Mucosa of rectum (tissue), 2 donors: ENCODE data around the gene MOGAT3.

Source experiments
- H3K27ac ChIP-seq, 2 donors: one replicate each; pipeline ENCODE4 v1.7.0; 2013; ENCODE audit warnings: inconsistent platforms in 2 of 2, low read depth in 2 of 2, low read length in 2 of 2
- H3K27me3 ChIP-seq, 2 donors: one replicate each; pipeline ENCODE4 v1.7.0; 2013; ENCODE audit warnings: low read length in 2 of 2; ENCODE audit not compliant: control insufficient read depth in 2 of 2, insufficient read depth in 2 of 2
- H3K36me3 ChIP-seq, 2 donors: one replicate each; pipeline ENCODE4 v1.7.0; 2013; ENCODE audit warnings: low read length in 2 of 2; ENCODE audit not compliant: control insufficient read depth in 2 of 2, insufficient read depth in 2 of 2
- H3K4me1 ChIP-seq, 2 donors: one replicate each; pipeline ENCODE4 v1.7.0; 2013; ENCODE audit warnings: low read length in 2 of 2, mild to moderate bottlenecking in 1 of 2; ENCODE audit not compliant: control insufficient read depth in 2 of 2, insufficient read depth in 2 of 2
- H3K4me3 ChIP-seq, 2 donors: one replicate each; pipeline ENCODE4 v1.7.0; 2013; ENCODE audit warnings: low read length in 2 of 2
- H3K9ac ChIP-seq, 2 donors: one replicate each; pipeline ENCODE4 v1.7.0; 2013; ENCODE audit warnings: low read length in 2 of 2, low read depth in 1 of 2, mild to moderate bottlenecking in 1 of 2
- H3K9me3 ChIP-seq, 2 donors: one replicate each; pipeline ENCODE4 v1.7.0; 2013; ENCODE audit warnings: low read length in 2 of 2; ENCODE audit not compliant: control insufficient read depth in 2 of 2
- donor health status: healthy.
- donor health status: Normal muscosa, but diverticular disease.

Gene MOGAT3

GRCh38 chr7:101217388-101218235, 16.8 kb upstream of the MOGAT3 start, which contains the start of the genes PLOD3 and ZNHIT1:
TSS of gene PLOD3 (minus strand) at chr7:101217581. CDS start at chr7:101217274, 307 bp downstream.
TSS of gene ZNHIT1 (plus strand) at chr7:101218165. CDS start at chr7:101218196, 31 bp downstream.
- peak within 1 kb of the TSS; percentile 83 to 93 for H3K9ac ChIP-seq
- peaks cover 23 to 24% of the 10 kb centered on the region in 2 donors for H3K4me1 ChIP-seq
- H3K4me3 ChIP-seq, result peak within 1 kb of the TSS; percentile 92 to 99
- no peaks in the 10 kb centered on the region for H3K27me3 ChIP-seq
- H3K27ac ChIP-seq, result peak within 1 kb of the TSS; percentile 97 to 99
- H3K36me3 ChIP-seq, result peaks cover 7 to 19% of the 10 kb centered on the region in 2 donors
- no peaks in the 10 kb centered on the region for H3K9me3 ChIP-seq

GRCh38 chr7:101216860-101217387, 16.1 kb upstream of the MOGAT3 start:
- Histone ChIP-seq H3K9ac (peak overlapping the region; percentile 74 to 83), H3K27me3 (no peaks in the 10 kb centered on the region), H3K36me3 (peaks cover 10 to 18% of the 10 kb centered on the region in 2 donors), H3K27ac (peak overlapping the region; percentile 97 to 99), H3K9me3 (no peaks in the 10 kb centered on the region), H3K4me3 (peak overlapping the region; percentile 92 to 99), H3K4me1 (peaks cover 23 to 24% of the 10 kb centered on the region in 2 donors)

GRCh38 chr7:101216001-101216859, 15.4 kb upstream of the MOGAT3 start:
- H3K4me1 ChIP-seq, result peaks cover 23 to 24% of the 10 kb centered on the region in 2 donors

GRCh38 chr7:101212014-101212413, 11.2 kb upstream of the MOGAT3 start:
- Histone ChIP-seq H3K9me3 (no peaks in the 10 kb centered on the region), H3K4me1 (peaks cover 11 to 13% of the 10 kb centered on the region in 2 donors), H3K27ac (no peak overlapping the region), H3K4me3 (no peak overlapping the region), H3K9ac (no peak overlapping the region), H3K36me3 (peaks cover 26 to 41% of the 10 kb centered on the region in 2 donors), H3K27me3 (no peaks in the 10 kb centered on the region)

More at GRCh38 chr7:101216001-101216859, 15.4 kb upstream of the MOGAT3 start:
- H3K9ac ChIP-seq, result peak overlapping the region; percentile 74 to 83
- peaks cover 16 to 17% of the 10 kb centered on the region in 2 donors for H3K36me3 ChIP-seq
- H3K4me3 ChIP-seq, result peak overlapping the region; percentile 92 to 99
- H3K27ac ChIP-seq, result peak overlapping the region; percentile 97 to 99
- H3K27me3 ChIP-seq, result no peaks in the 10 kb centered on the region
- no peaks in the 10 kb centered on the region for H3K9me3 ChIP-seq

GRCh38 chr7:101211501-101211900, 10.7 kb upstream of the MOGAT3 start:
- Histone ChIP-seq H3K9me3 (no peaks in the 10 kb centered on the region), H3K4me1 (peaks cover 7 to 8% of the 10 kb centered on the region in 2 donors), H3K4me3 (no peak overlapping the region), H3K9ac (no peak overlapping the region), H3K36me3 (peaks cover 26 to 41% of the 10 kb centered on the region in 2 donors), H3K27ac (no peak overlapping the region), H3K27me3 (no peaks in the 10 kb centered on the region)

GRCh38 chr7:101210143-101210542, 9.3 kb upstream of the MOGAT3 start:
- H3K9ac ChIP-seq, result no peak overlapping the region

GRCh38 chr7:101208794-101209193, 8.0 kb upstream of the MOGAT3 start:
- Histone ChIP-seq H3K4me3 (no peak overlapping the region), H3K9ac (no peak overlapping the region), H3K36me3 (peaks cover 28 to 37% of the 10 kb centered on the region in 2 donors), H3K9me3 (no peaks in the 10 kb centered on the region), H3K4me1 (no peaks in the 10 kb centered on the region), H3K27ac (no peak overlapping the region), H3K27me3 (no peaks in the 10 kb centered on the region)

More at GRCh38 chr7:101210143-101210542, 9.3 kb upstream of the MOGAT3 start:
- Histone ChIP-seq H3K9me3 (no peaks in the 10 kb centered on the region), H3K4me3 (no peak overlapping the region), H3K27me3 (no peaks in the 10 kb centered on the region), H3K36me3 (peaks cover 31 to 41% of the 10 kb centered on the region in 2 donors), H3K4me1 (peaks cover 0 to 3% of the 10 kb centered on the region in 2 donors), H3K27ac (no peak overlapping the region)

GRCh38 chr7:101207459-101207858, 6.6 kb upstream of the MOGAT3 start:
- H3K9ac ChIP-seq, result no peak overlapping the region
- no peak overlapping the region for H3K4me3 ChIP-seq
- no peak overlapping the region for H3K27ac ChIP-seq
- peaks cover 0 to 2% of the 10 kb centered on the region in 2 donors for H3K27me3 ChIP-seq
- H3K9me3 ChIP-seq, result no peaks in the 10 kb centered on the region
- H3K4me1 ChIP-seq, result no peaks in the 10 kb centered on the region
- peaks cover 24 to 32% of the 10 kb centered on the region in 2 donors for H3K36me3 ChIP-seq

GRCh38 chr7:101206665-101207042, 5.8 kb upstream of the MOGAT3 start:
- Histone ChIP-seq H3K9ac (no peak overlapping the region), H3K4me3 (no peak overlapping the region), H3K27me3 (peaks cover 0 to 2% of the 10 kb centered on the region in 2 donors), H3K4me1 (peaks cover 5 to 6% of the 10 kb centered on the region in 2 donors), H3K27ac (no peak overlapping the region), H3K36me3 (peaks cover 18 to 25% of the 10 kb centered on the region in 2 donors), H3K9me3 (no peaks in the 10 kb centered on the region)
